GM23338 (cell line): Measurements from ENCODE around the gene SMC4. TPM values are rescaled to one million over a fixed set of nuclear protein-coding genes. Genes with fewer than 3 reads are reported as not detected.

Experiments
- ATAC-seq: fragments of 200-7000 bp; cut with Tn5 transposase; 3 replicates; pipeline ENCODE4 v1.9.1; 2020
- DNase-seq: peaks from one replicate; pipeline ENCODE4 v3.0.0-alpha.2; 2015; ENCODE audit warnings: low spot score
- H2AFZ ChIP-seq: fragments of 200-600 bp; sonication (generic); 2 replicates; pipeline ENCODE4 v1.8.0; 2016; ENCODE audit warnings: antibody characterized with exemption, mild to moderate bottlenecking, moderate library complexity
- H3F3A ChIP-seq: fragments of 200-600 bp; sonication (generic); replicated peaks from 2 replicates; pipeline ENCODE4 v1.8.0; 2017; ENCODE audit warnings: antibody characterized with exemption, mixed run types, low read depth
- H3K27ac ChIP-seq: fragments of 200-600 bp; sonication (generic); 2 replicates; pipeline ENCODE4 v1.6.1; 2016; ENCODE audit warnings: low read depth
- H3K27me3 ChIP-seq: fragments of 200-600 bp; sonication (generic); 2 replicates; pipeline ENCODE4 v1.8.0; 2016; ENCODE audit warnings: mild to moderate bottlenecking, mixed run types, moderate library complexity; ENCODE audit not compliant: insufficient read depth
- H3K36me3 ChIP-seq: fragments of 200-600 bp; sonication (generic); 2 replicates; pipeline ENCODE4 v1.8.0; 2016; ENCODE audit warnings: mild to moderate bottlenecking; ENCODE audit not compliant: insufficient read depth
- H3K4me1 ChIP-seq: fragments of 200-600 bp; sonication (generic); 2 replicates; pipeline ENCODE4 v1.8.0; 2016; ENCODE audit warnings: mild to moderate bottlenecking, moderate library complexity; ENCODE audit not compliant: insufficient read depth
- H3K4me2 ChIP-seq: fragments of 200-600 bp; sonication (generic); 2 replicates; pipeline ENCODE4 v1.7.1; 2017; ENCODE audit warnings: mixed run types
- H3K4me3 ChIP-seq: fragments of 200-600 bp; sonication (generic); 2 replicates; pipeline ENCODE4 v1.6.1; 2016; ENCODE audit warnings: mixed run types
- H3K79me2 ChIP-seq: fragments of 200-600 bp; sonication (generic); replicated peaks from 2 replicates; pipeline ENCODE4 v1.8.0; 2017; ENCODE audit warnings: mild to moderate bottlenecking; ENCODE audit not compliant: insufficient read depth
- H3K9me2 ChIP-seq: fragments of 200-600 bp; sonication (generic); 2 replicates; pipeline ENCODE4 v1.8.0; 2017; ENCODE audit not compliant: insufficient read depth
- H4K20me1 ChIP-seq: fragments of 200-600 bp; sonication (generic); replicated peaks from 2 replicates; pipeline ENCODE4 v1.8.0; 2017; ENCODE audit warnings: mild to moderate bottlenecking; ENCODE audit not compliant: insufficient read depth
- H3K27ac Mint-ChIP-seq: 2 replicates; pipeline ENCODE4 v1.8.0; 2020; ENCODE audit warnings: inconsistent platforms, mild to moderate bottlenecking, moderate library complexity, mixed read lengths
- H3K27me3 Mint-ChIP-seq: 3 replicates; pipeline ENCODE4 v1.8.0; 2022; ENCODE audit warnings: low read depth, mild to moderate bottlenecking, moderate library complexity, mixed read lengths, inconsistent platforms; ENCODE audit not compliant: insufficient read depth, poor library complexity
- H3K36me3 Mint-ChIP-seq: 3 replicates; pipeline ENCODE4 v1.8.0; 2021; ENCODE audit warnings: low read depth, mild to moderate bottlenecking, inconsistent platforms, moderate library complexity, mixed read lengths
- H3K4me1 Mint-ChIP-seq: 3 replicates; pipeline ENCODE4 v1.8.0; 2020; ENCODE audit warnings: mild to moderate bottlenecking, inconsistent platforms, mixed read lengths
- H3K4me3 Mint-ChIP-seq: 3 replicates; pipeline ENCODE4 v1.8.0; 2021; ENCODE audit warnings: moderate library complexity, mild to moderate bottlenecking, inconsistent platforms, mixed read lengths
- H3K9me3 Mint-ChIP-seq: 3 replicates; pipeline ENCODE4 v1.8.0; 2020; ENCODE audit warnings: moderate library complexity, mild to moderate bottlenecking, inconsistent platforms, mixed read lengths
- CREB1 ChIP-seq: fragments of 250-450 bp; sonication (Bioruptor Pico); IDR thresholded peaks from 2 replicates; pipeline ENCODE4 v1.5.0; 2020; ENCODE audit warnings: low read depth, mild to moderate bottlenecking, moderate library complexity
- CTCF ChIP-seq, 2 experiments: fragments of 200-600 bp in 1 of 2; sonication (generic) in 1 of 2; conservative IDR thresholded peaks; 2 replicates each; pipeline versions ENCODE4 v1.5.1 to v1.6.1; 2016 to 2017; ENCODE audit warnings: antibody characterized with exemption in 2 of 2, low read depth in 2 of 2, mild to moderate bottlenecking in 2 of 2, moderate library complexity in 1 of 2
- EZH2 ChIP-seq: fragments of 200-600 bp; sonication (generic); IDR thresholded peaks from one replicate; pipeline ENCODE4 v1.8.0; 2017; ENCODE audit warnings: antibody characterized with exemption, mild to moderate bottlenecking, low read depth; ENCODE audit not compliant: unreplicated experiment
- NANOG ChIP-seq: IDR thresholded peaks from 2 replicates; pipeline ENCODE4 v1.6.1; 2016; ENCODE audit warnings: antibody characterized with exemption, borderline replicate concordance
- POLR2AphosphoS5 ChIP-seq: IDR thresholded peaks from 2 replicates; pipeline ENCODE4 v1.6.1; 2016; ENCODE audit warnings: antibody characterized with exemption, low read depth
- REST ChIP-seq: IDR thresholded peaks from one replicate; pipeline ENCODE4 v1.6.1; 2018; ENCODE audit warnings: antibody characterized with exemption; ENCODE audit not compliant: unreplicated experiment
- ZNF462 ChIP-seq: fragments of 250-450 bp; sonication (Bioruptor Pico); IDR thresholded peaks from 2 replicates; pipeline ENCODE4 v1.5.0; 2020; ENCODE audit warnings: mild to moderate bottlenecking, moderate library complexity
- polyA plus RNA-seq: library from polyadenylated mRNA; unstranded; fragments of >200 nt; fragmentation: Nextera tagmentation; extraction: Ambion mirVana; gene quantifications from 2 replicates; pipeline ENCODE4 v1.2.1, GENCODE V29; 2016
- total RNA-seq: library from RNA; depleted of rRNA; stranded (reverse); fragments of >200 nt; shearing (Covaris generic); gene quantifications from 2 replicates; pipeline ENCODE4 v1.2.3, GENCODE V29; 2014

Gene SMC4
- total and polyA plus RNA-seq, 2 experiments from 2014 or later = 167 to 412 TPM

GRCh38 chr3:160402221-160403027 lies 3.0 kb downstream of the SMC4 start (continued):
- TF ChIP-seq REST = no peak
- no peak for TF ChIP-seq POLR2AphosphoS5
- no peak for TF ChIP-seq NANOG

- ATAC-seq (no peak), DNase-seq (no peak)
- Histone ChIP-seq H3K9me2 (no peaks in the 10 kb centered on the region), H3K4me3 (peak overlapping the region; percentile 60), H2AFZ (no peak overlapping the region), H3K27me3 (no peaks in the 10 kb centered on the region), H3F3A (no peaks in the 10 kb centered on the region), H4K20me1 (peaks cover 32% of the 10 kb centered on the region), H3K4me2 (peak overlapping the region; percentile 81), H3K4me1 (peaks cover 14% of the 10 kb centered on the region; the same call in 1 of the 2 replicates), H3K36me3 (peaks cover 15% of the 10 kb centered on the region; the same call in 1 of the 2 replicates), H3K79me2 (peaks cover 83% of the 10 kb centered on the region), H3K27ac (no peak overlapping the region)
- peaks cover 21% of the 10 kb centered on the region for H3K27me3 Mint-ChIP-seq
- H3K9me3 Mint-ChIP-seq = peaks cover 4% of the 10 kb centered on the region; the same call in 1 of the 3 replicates
- H3K27ac Mint-ChIP-seq = peak overlapping the region; percentile 65; the same call in 1 of the 2 replicates
- H3K4me1 Mint-ChIP-seq = peaks cover 25% of the 10 kb centered on the region
- H3K36me3 Mint-ChIP-seq = peaks cover 46% of the 10 kb centered on the region
- peak overlapping the region; percentile 98 for H3K4me3 Mint-ChIP-seq
- no peak for TF ChIP-seq CREB1 (CRISPR knock-in tag)
- no peak for TF ChIP-seq NANOG
- TF ChIP-seq EZH2 = no peak
- TF ChIP-seq REST = no peak
- no peak for TF ChIP-seq ZNF462 (CRISPR knock-in tag)
- no peak for TF ChIP-seq CTCF (conservative IDR thresholded peaks at IDR 0.05; ENCODE audit: low read depth in 2 of 2)
Observed at GRCh38 chr3:160403028-160403545, 3.6 kb downstream of the SMC4 start.
